AG10803 (cell line): Measurements from ENCODE around the gene LEAP2.

Source experiments
- DNase-seq: peaks from one replicate; pipeline ENCODE4 v3.0.0; 2010; ENCODE audit warnings: low read depth
- H3K4me3 ChIP-seq: 2 replicates; pipeline ENCODE4 v1.5.1; 2011; ENCODE audit warnings: mild to moderate bottlenecking, low read length, control low read depth
- CTCF ChIP-seq: conservative IDR thresholded peaks from 2 replicates; pipeline ENCODE4 v1.5.1; 2011; ENCODE audit warnings: mild to moderate bottlenecking, low read length, control low read depth, inconsistent platforms

LEAP2 gene

GRCh38 chr5:132856011-132856410 lies 17.5 kb upstream of the LEAP2 start:
- H3K4me3 ChIP-seq, result no peak overlapping the region
- DNase-seq, result no peak
- no peak for TF ChIP-seq CTCF

GRCh38 chr5:132859889-132860437 lies 13.5 kb upstream of the LEAP2 start:
- DNase-seq, result no peak
- TF ChIP-seq CTCF, result no peak
- no peak overlapping the region for H3K4me3 ChIP-seq

GRCh38 chr5:132860742-132861141 lies 12.7 kb upstream of the LEAP2 start:
- H3K4me3 ChIP-seq, result no peak overlapping the region
- TF ChIP-seq CTCF, result no peak
- DNase-seq, result no peak

GRCh38 chr5:132865668-132866341 lies 7.7 kb upstream of the LEAP2 start:
- TF ChIP-seq CTCF, result no peak
- DNase-seq, result no peak
- peak overlapping the region; percentile 94 for H3K4me3 ChIP-seq

GRCh38 chr5:132866342-132867045 lies 7.0 kb upstream of the LEAP2 start, which contains the start of the genes GDF9 and UQCRQ:
Gene GDF9, minus strand, starts transcription at chr5:132866469. Its CDS starts 1,936 bp downstream, at chr5:132864533.
Gene UQCRQ, plus strand, starts transcription at chr5:132866642. Its CDS starts 240 bp downstream, at chr5:132866882.
- peak; percentile 100 for DNase-seq
- peak within 1 kb of the TSS; percentile 94 for H3K4me3 ChIP-seq
- TF ChIP-seq CTCF, result peak; percentile 44

GRCh38 chr5:132867046-132867451 lies 6.4 kb upstream of the LEAP2 start:
- no peak for TF ChIP-seq CTCF
- H3K4me3 ChIP-seq, result peak overlapping the region; percentile 94
- no peak for DNase-seq
